Measurements from ENCODE around the gene CROCC. TPM values are rescaled to one million over a fixed set of nuclear protein-coding genes. Genes with fewer than 3 reads are reported as not detected.

The CROCC gene
- polyA plus RNA-seq, 1 of the 3 experiments (the other 2 are of a cell fraction) = 39.1 TPM

- no peak overlapping the region for H3K4me3 ChIP-seq (ENCODE audit: low read depth in 2 of 2, low read length in 1 of 2)
- H3K9ac ChIP-seq = no peak overlapping the region
- H2AFZ ChIP-seq (ENCODE audit: low read depth) = no peak overlapping the region
- H4K20me1 ChIP-seq (ENCODE audit: insufficient read depth) = no peaks in the 10 kb centered on the region
- no peak for DNase-seq
- H3K4me1 ChIP-seq (ENCODE audit: control insufficient read depth in 1 of 2, insufficient read depth in 2 of 2, low read depth in 1 of 2, low read length in 1 of 2) = no peaks in the 10 kb centered on the region
- H3K27me3 ChIP-seq (ENCODE audit: insufficient read depth) = no peaks in the 10 kb centered on the region
- ChIA-PET POLR2A (interaction anchor here (1.2 kb wide), 1 partner anchor 10 kb away, joined by 3 read pairs; no protein-coding TSS in a partner anchor), CTCF (interaction anchor here (1.4 to 2.0 kb wide), 2 partner anchors 25 to 69 kb away, joined by 3 to 9 read pairs; no protein-coding TSS in a partner anchor)
- TF ChIP-seq RXRA (IDR thresholded peaks at IDR 0.05; ENCODE audit: borderline replicate concordance, low read depth) = no peak
- TF ChIP-seq, protein P1, sequence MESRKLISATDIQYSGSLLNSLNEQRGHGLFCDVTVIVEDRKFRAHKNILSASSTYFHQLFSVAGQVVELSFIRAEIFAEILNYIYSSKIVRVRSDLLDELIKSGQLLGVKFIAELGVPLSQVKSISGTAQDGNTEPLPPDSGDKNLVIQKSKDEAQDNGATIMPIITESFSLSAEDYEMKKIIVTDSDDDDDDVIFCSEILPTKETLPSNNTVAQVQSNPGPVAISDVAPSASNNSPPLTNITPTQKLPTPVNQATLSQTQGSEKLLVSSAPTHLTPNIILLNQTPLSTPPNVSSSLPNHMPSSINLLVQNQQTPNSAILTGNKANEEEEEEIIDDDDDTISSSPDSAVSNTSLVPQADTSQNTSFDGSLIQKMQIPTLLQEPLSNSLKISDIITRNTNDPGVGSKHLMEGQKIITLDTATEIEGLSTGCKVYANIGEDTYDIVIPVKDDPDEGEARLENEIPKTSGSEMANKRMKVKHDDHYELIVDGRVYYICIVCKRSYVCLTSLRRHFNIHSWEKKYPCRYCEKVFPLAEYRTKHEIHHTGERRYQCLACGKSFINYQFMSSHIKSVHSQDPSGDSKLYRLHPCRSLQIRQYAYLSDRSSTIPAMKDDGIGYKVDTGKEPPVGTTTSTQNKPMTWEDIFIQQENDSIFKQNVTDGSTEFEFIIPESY (IDR thresholded peaks at IDR 0.05; ENCODE audit: borderline replicate concordance, low read depth) = no peak
- TF ChIP-seq, protein P2, sequence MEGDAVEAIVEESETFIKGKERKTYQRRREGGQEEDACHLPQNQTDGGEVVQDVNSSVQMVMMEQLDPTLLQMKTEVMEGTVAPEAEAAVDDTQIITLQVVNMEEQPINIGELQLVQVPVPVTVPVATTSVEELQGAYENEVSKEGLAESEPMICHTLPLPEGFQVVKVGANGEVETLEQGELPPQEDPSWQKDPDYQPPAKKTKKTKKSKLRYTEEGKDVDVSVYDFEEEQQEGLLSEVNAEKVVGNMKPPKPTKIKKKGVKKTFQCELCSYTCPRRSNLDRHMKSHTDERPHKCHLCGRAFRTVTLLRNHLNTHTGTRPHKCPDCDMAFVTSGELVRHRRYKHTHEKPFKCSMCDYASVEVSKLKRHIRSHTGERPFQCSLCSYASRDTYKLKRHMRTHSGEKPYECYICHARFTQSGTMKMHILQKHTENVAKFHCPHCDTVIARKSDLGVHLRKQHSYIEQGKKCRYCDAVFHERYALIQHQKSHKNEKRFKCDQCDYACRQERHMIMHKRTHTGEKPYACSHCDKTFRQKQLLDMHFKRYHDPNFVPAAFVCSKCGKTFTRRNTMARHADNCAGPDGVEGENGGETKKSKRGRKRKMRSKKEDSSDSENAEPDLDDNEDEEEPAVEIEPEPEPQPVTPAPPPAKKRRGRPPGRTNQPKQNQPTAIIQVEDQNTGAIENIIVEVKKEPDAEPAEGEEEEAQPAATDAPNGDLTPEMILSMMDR (IDR thresholded peaks at IDR 0.05) = no peak
- peaks cover 26 to 67% of the 10 kb centered on the region in 2 experiments for H3K36me3 ChIP-seq (replicated peaks in 1 of 2; ENCODE audit: control insufficient read depth in 1 of 2, insufficient read depth in 2 of 2, low read length in 1 of 2)
- H3K27ac ChIP-seq (ENCODE audit: low read depth in 2 of 2, low read length in 1 of 2) = no peak overlapping the region
- H3K9me3 ChIP-seq = no peaks in the 10 kb centered on the region
- no peaks in the 10 kb centered on the region for H3K79me2 ChIP-seq (ENCODE audit: insufficient read depth)
- WGBS (ENCODE audit: low lambda C conversion rate) = 100% methylated on average over 2 of the region's 2 CpGs
- peaks cover 14% of the 10 kb centered on the region for H3F3A ChIP-seq (replicated peaks; ENCODE audit: insufficient read depth)
- no peak overlapping the region for H3K4me2 ChIP-seq
- no peaks in the 10 kb centered on the region for H3K9me2 ChIP-seq
These were observed 98.8 kb downstream of the CROCC start for GRCh38 chr1:17020502-17020901.

DNA sequence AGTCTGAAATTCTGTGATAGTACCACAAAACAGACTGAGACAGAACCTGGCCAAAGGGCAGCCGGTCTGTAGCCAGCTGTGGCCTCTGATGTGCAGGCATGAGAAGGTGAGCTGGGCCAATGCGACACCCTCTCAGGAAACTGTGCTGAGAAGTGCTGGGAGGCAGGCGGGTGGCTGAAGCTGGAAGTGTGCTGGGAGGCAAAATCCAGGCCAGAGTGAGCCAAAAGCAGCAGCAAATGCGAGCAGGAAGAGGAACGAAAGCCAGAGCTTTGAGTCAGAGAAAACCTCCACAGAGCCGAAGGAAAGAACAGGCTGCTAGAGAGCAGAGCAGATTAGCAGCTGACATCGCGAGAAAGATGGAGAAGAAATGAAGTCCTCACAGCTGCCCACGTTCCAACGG, 100.2 kb downstream of the CROCC start:
- H3K36me3 ChIP-seq (replicated peaks in 1 of 2; ENCODE audit: control insufficient read depth in 1 of 2, insufficient read depth in 2 of 2, low read length in 1 of 2) = peaks cover 33 to 76% of the 10 kb centered on the region in 2 experiments
- POLR2A ChIA-PET = interaction anchor here (1.0 kb wide), 1 partner anchor 44 kb away, joined by 3 read pairs; no protein-coding TSS in a partner anchor

More for the DNA sequence above, 100.2 kb downstream of the CROCC start:
- WGBS (ENCODE audit: low lambda C conversion rate) = 88% methylated on average over 7 of the region's 10 CpGs
- Histone ChIP-seq H3F3A (replicated peaks; ENCODE audit: insufficient read depth) (peaks cover 14% of the 10 kb centered on the region), H3K4me2 (no peak overlapping the region), H3K79me2 (ENCODE audit: insufficient read depth) (no peaks in the 10 kb centered on the region), H3K27ac (ENCODE audit: low read depth in 2 of 2, low read length in 1 of 2) (no peak overlapping the region), H3K4me3 (ENCODE audit: low read depth in 2 of 2, low read length in 1 of 2) (no peak overlapping the region), H3K9me2 (no peaks in the 10 kb centered on the region), H3K9me3 (no peaks in the 10 kb centered on the region), H3K9ac (no peak overlapping the region), H3K4me1 (ENCODE audit: control insufficient read depth in 1 of 2, insufficient read depth in 2 of 2, low read depth in 1 of 2, low read length in 1 of 2) (no peaks in the 10 kb centered on the region), H2AFZ (ENCODE audit: low read depth) (no peak overlapping the region), H4K20me1 (ENCODE audit: insufficient read depth) (no peaks in the 10 kb centered on the region), H3K27me3 (ENCODE audit: insufficient read depth) (no peaks in the 10 kb centered on the region)
- DNase-seq = no peak
- TF ChIP-seq MEF2A (IDR thresholded peaks at IDR 0.05; ENCODE audit: borderline replicate concordance, low read depth) (no peak), RXRA (IDR thresholded peaks at IDR 0.05; ENCODE audit: borderline replicate concordance, low read depth) (no peak)
- CTCF ChIA-PET = interaction anchor here (1.1 to 2.9 kb wide), 4 partner anchors 11 to 75 kb away, joined by 3 to 13 read pairs (median 8); no protein-coding TSS in a partner anchor

Small RNAs within 50 kb of the gene (small RNA-seq; reads per million reads assigned to genes)
- 0 to 0.19 (median 0) reads per million in 7 experiments for gene RNU1-2
- gene RNU1-5P = 0 reads per million in 7 experiments

Other genes starting within 250 kb of the CROCC start
- not detected in 2 replicates for gene RNU1-4, start 181.4 kb upstream of the CROCC start, polyA plus RNA-seq (2012; rRNA removed)
- gene RNU1-2, start 26.0 kb upstream of the CROCC start, polyA plus RNA-seq (2012; rRNA removed) = not detected in 2 replicates
- 132 and 189 TPM in 2 replicates for gene MFAP2, start 58.7 kb downstream of the CROCC start, polyA plus RNA-seq (2012; rRNA removed)
- 15.9 and 29.3 TPM in 2 replicates for gene ATP13A2, start 90.0 kb downstream of the CROCC start, polyA plus RNA-seq (2012; rRNA removed)
- 128 and 139 TPM in 2 replicates for gene SDHB, start 132.1 kb downstream of the CROCC start, polyA plus RNA-seq (2012; rRNA removed)
- gene PADI2, start 197.5 kb downstream of the CROCC start, polyA plus RNA-seq (2012; rRNA removed) = 0.52 and 0.58 TPM in 2 replicates